LHCN-M2 (cell line): ENCODE measurements around the gene MCUB. TPM values are rescaled to one million over a fixed set of nuclear protein-coding genes. Genes with fewer than 3 reads are reported as not detected.
"Not testable (repeated sequence)": the region's sequence is repeated elsewhere in the genome, so short reads cannot be mapped to it uniquely, and the experiment has no call there.

Experiments
- DNase-seq: peaks from one replicate; pipeline ENCODE4 v3.0.0-alpha.2; 2012; ENCODE audit warnings: low read depth
- polyA plus RNA-seq: library from polyadenylated mRNA; unstranded; fragments of >200 nt; gene quantifications from one replicate; pipeline ENCODE4 v1.2.1, GENCODE V29; 2012; ENCODE audit warnings: missing spikeins
- total RNA-seq: library from RNA; depleted of rRNA; stranded (reverse); fragments of >200 nt; gene quantifications from 2 replicates; pipeline ENCODE4 v1.2.3, GENCODE V29; 2014; rRNA removed

Gene MCUB, protein sequence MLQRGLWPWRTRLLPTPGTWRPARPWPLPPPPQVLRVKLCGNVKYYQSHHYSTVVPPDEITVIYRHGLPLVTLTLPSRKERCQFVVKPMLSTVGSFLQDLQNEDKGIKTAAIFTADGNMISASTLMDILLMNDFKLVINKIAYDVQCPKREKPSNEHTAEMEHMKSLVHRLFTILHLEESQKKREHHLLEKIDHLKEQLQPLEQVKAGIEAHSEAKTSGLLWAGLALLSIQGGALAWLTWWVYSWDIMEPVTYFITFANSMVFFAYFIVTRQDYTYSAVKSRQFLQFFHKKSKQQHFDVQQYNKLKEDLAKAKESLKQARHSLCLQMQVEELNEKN
- total RNA-seq = 96.6 and 104 TPM in 2 replicates
- 23.1 TPM for polyA plus RNA-seq

DNA sequence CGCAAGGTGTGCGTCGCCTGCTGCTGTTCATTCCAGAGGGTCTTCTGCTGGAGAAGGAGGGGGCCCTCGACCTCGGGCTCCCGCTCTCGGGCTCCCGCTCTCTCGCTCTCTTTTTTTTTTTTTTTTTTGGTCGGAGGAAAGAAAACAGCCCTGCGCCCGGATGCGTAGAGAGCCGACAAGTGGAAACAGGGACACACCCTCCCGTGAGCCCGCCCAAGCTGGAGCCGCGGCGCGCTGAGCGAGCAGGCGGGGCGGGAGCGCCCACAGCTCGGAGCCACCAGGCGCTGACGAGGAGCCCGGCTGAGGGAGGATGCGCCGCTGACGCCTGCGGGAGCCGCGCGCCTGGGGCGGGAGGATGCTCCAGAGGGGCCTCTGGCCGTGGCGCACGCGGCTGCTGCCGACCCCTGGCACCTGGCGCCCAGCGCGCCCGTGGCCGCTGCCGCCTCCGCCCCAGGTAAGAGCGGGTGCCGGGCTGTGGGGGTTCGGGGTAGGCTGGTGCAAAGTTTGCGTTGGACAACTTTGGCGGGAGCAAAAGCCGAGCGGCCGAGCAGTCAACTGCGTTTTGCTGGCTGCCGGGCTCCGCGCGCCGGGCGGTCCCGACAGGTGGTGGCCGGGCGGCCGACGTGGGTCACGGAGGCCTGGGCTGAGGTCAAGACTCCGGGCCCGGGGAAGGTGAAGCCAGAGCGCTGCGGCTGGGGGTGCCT is at the start of gene MCUB:
TSS of gene MCUB (plus strand) at position 264 of the 704 bp plus-strand sequence. CDS start at position 356, 92 bp downstream.
- peak; percentile 86 for DNase-seq

DNA sequence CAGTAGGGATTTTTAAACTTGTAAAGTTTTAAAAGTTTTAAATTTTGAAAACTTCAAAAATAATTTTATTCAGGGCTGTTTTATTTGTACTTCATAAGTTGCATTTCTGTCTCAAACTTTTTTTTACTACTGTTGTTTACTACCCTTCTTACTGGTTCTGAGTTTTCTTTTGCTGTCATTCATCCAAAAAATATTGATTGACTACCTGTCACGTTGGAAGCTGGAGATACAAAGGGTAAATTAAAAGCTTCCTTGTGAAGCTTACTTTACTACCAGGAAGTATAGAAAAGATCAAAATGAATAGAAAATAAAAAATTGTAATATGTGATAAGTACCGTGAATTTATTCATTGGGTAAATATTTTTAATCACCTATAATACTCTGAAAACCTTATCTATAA is 49.4 kb upstream of the MCUB start:
- DNase-seq = no peak

DNA sequence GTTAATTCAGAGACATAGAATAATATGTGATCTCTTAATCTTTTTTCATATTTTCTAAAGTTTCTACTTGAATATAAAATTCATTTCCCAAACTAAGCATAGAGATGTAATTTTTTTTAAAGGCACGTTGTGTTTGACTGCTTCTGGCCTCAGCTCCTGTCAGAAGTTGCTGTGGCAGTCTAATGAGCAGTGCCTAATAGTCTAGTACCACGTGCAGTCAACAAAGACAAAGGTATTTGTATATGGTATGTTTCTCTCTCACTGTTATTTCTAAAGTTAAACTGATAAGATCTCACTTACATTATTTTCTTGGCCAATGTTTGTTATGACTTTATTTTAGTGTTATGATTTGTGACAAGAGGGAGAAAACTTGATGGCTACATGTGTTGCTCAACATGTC is 48.6 kb upstream of the MCUB start:
- DNase-seq = no peak

DNA sequence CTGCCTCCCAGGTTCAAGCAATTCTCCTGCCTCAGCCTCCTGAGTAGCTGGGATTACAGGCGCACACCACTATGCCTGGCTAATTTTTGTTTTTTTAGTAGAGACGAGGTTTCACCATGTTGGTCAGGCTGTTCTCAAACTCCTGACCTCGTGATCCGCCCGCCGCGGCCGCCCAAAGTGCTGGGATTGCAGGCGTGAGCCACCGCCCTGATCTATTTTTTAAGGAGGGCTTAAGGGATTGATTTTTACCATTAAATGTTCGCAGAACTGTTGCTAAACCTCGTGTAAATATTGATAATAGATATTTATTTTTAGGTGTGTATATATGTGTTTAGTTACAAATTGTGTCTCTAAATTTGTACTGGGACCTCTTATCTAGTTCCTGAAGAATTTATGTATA is 46.7 kb upstream of the MCUB start:
- not testable (repeated sequence) for DNase-seq

DNA sequence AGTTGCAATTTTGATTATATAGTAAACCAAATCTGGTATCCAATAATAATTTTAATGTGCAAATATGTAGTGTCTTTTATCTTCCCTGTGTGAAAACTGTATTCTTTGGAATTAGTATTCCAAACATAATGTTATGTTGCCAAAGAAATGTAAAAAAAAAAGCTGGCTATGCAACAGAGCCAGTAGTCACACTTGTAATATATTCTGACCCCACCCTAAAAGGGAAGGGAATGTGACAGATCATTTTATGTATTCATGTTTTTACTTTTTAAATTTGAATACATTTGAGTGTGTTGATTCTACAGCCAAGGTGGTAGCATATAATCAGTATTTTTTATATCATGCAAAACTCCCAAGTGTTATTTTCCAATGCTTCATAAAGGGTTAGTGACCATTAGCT is 27.9 kb upstream of the MCUB start:
- DNase-seq = no peak

DNA sequence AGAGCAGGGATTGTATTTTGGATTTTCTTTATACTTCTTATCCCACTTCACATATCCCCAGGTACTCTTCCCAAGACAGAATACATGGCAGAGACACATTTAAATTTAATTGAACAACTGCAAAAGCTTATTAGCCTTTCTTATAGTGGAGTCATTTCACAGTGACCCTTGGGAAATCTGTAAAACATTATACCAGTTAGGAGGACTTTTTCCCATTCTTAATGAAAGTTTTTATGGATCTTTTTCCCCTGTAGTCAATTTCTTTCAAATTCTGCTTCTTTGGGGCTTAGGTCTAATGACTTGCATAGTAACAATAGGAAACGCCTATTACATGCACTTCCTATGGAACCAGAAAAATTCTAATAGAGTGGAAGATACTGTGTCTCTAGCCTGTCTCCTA is 14.6 kb upstream of the MCUB start:
- DNase-seq = no peak

DNA sequence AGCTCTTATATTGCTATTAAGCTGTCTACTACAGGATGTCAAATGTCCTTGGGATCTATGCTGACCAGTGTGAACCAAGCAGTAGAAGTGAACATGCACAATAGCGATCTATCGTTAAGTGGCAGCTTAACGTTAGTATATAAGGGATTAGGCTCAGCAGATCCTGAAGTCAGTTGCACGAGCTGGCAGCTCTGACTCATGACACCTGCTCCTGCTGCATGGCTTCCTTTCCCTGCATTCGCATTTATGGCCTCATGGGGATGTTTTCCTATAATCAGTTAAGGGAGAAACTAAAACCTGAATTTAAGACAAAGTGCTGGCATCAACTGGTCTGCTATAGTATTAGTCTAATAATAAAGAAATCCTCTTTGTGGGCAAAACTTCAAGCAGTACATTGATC is 12.7 kb upstream of the MCUB start:
- DNase-seq = peak; percentile 40

DNA sequence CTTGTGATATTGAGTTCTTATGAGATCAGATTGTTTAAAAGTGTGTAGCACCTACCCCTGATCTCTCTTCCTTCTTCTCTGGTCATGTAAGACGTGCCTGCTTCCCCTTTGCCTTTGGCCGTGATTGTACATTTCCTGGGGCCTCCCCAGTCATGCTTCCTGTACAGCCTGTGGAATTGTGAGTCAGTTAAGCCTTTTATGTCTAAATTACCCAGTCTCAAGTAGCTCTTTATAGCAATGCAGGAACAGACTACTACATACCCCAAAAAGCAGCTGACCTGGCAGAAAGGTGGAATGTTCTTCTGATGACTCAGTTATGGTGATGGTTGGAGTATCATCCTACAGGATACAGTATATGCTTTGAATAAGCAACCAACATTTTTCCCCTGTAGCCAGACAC is 11.4 kb upstream of the MCUB start:
- peak; percentile 62 for DNase-seq

DNA sequence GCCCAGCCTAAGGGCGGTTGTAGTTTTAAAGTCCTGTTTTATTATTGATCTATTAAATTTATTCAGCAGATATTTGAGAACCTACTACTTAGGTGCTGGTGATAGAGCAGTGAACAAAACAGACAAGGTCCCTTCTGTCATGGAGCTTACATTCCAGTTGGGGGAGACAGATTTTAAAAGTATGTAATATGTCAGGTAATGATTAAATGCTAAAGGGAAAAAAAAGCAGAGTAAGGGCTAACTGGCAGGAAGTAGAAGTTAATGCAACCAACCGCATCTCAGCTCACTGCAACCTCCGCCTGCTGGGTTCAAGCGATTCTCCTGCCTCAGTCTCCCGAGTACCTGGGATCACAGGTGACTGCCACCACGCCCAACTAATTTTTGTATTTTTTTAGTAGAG is 7.8 kb upstream of the MCUB start:
- no peak for DNase-seq

DNA sequence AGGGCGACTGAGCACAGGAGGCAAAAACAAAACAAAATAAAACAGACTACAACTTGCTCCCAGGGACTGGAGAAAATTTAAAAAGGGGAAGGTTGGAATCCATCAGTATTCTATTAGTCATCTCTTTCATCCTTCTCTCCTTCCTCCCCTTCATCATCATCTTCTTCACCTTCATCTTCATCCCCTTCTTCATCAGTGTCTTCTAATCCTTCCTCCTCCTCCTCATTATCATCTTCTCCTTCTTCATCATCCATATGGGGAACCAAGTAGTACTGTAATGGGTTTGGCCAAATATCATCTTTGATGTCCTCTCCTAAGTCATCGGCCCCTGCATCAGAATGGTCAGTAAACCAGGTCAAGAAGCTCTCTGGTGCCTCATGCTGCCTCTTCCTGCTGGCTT is 6.9 kb upstream of the MCUB start:
- no peak for DNase-seq

DNA sequence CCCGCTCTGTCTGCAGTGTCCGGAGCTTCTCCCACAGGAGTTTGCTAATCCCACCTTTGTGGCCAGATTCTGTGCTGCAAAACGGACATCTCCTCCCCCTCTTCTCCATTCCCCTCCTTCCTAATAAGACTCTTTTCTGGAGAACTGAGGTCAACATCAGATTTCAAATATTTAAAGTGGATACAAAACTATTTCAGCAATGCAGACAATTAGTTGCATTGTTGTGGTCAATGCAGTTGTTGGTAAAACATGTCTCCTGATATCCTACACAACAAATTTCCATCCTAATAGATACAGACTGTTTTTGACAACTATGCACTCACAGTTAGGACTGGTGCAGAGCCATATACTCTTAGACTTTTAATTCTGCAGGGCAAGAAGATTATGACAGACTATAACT is 5.1 kb upstream of the MCUB start:
- no peak for DNase-seq

DNA sequence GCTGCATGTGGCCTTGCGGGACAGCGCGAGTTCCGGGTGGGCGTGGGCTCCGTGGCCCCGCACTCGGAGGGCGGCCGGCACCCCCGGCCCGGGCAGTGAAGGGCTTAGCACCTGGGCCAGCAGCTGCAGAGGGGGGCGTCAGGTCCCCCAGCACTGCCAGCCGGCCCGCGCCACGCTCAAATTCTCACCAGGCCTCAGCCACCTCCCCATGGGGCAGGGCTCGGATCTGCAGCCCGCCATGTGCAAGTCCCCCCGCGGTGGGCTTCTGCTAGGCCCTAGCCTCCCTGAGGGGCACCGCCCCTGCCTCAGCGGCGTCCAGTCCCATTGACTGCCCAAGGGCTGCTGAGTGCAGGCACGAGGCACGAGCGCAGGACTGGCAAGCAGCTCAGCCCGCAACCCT is 2.6 kb upstream of the MCUB start:
- DNase-seq = no peak

DNA sequence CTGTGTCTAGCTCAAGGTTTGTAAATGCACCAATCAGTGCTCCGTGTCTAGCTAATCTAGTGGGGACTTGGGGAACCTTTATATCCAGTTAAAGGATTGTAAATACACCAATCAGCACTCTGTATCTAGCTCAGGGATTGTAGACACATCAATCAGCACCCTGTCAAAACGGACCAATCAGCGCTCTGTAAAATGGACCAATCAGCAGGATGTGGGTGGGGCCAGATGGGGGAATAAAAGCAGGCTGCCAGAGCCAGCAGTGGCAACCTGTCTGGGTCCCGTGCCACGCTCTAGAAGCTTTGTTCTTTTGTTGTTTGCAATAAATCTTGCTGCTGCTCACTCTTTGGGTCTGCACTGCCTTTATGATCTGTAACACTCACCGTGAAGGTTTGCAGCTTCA is 2.0 kb upstream of the MCUB start:
- not testable (repeated sequence) for DNase-seq

DNA sequence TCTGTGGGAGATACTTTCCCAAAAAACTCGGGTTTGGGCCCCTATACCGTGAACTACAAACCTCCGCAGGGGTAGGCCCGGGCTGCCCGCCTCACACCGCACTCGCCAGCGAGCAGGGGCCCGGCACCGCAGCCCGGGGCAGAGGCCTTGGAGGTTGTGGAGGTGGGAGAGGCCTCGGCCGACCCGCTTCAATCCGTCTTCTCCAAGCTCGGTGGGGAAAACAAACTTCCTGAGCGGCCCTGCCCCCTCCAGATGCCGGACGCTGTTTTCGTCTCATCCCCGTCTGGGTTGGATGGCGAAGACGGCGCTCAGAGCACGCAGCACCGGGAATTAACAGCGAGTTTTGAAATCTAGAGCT is 442 bp upstream of the MCUB start:
- DNase-seq = no peak

DNA sequence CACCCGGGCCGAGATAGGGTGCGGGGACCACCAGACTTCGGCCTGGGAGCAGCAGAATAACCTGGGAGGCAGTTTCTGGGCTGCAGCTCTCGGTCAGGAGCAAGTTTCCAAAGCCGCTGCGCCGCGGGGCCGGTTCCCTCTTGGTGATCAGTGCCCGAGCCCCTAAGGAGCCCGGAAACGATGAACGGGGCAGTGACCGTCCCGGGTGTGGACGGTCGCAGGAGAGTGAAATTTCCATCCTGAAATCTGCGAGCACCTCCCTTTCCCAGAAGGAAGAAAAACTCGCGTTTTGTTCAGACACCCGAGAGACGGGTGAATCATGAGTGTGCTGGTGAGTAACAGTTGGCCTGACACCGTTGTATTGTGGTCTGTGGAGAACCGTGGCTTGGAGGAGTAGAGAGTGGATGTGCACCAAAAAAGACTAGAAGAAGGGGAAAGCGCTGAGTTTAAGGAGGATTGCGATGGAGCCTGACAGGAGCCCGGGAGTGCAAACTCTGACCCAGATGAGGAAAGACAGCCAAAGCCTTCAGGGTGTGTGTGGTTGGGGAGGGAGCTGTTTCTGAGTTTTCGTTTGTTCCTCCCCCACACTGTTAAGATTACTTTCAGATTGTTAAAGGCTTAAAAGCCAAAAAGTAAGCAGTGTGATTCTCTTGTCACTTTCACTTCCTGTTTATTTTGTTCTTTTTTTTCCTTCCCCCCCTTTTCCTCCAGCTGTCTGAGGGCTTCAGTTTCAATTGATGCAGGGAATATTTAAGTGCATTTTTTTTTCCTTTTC is 828 bp downstream of the MCUB start:
- peak; percentile 87 for DNase-seq

DNA sequence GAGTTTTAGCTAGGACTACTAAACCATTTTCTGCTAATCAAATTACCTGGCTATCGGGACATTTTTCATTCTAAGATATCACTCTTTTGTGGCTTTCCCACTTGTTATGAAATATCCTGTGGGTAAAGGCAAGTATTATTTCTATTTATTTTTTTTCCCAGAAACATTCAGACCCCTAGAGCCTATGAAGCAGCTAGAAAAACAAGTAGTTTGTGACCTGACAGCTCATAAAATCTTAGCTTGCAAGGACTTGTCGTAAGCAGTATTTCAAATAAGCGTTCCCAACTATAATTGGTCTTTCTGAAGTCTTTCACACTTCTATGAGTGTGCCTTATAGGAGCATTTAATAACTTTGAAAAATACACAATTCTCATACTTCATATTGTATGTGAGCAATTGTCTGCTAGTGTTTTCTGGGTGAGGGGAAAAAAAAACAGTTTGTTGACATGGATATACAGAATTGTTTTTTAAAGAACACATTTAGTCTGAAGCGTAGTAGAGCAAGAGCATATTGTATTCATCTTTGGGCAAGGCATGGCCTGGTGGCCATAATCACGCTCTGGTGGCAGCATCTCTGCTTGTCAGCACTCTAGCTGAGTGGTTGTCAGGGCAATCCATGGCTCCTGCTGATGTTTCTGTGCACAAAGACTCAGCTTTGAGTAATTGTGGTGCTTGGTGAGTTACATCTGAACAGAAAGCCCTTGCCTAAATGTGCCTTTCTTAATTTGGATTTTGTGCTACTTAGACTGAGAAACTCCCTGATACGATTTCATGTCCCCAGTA is 2.6 kb downstream of the MCUB start:
- no peak for DNase-seq

DNA sequence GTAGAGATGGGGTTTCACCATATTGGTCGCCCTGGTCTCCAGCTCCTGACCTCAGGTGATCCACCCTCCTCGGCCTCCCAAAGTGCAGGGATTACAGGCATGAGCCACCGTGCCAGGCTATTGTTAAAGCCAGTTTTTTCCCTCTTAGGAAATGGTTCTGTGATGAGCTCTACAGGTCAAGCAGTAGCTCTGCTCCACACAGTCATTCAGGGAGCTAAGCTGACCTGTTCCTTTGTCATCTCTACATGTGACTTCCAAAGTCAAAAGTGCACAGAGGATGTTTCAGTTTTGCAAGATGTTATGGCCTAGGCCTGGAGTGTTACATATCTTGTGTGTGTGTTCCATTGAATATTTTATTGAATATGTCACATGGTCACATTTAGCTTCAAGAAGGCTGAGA is 11.4 kb downstream of the MCUB start:
- DNase-seq = no peak

DNA sequence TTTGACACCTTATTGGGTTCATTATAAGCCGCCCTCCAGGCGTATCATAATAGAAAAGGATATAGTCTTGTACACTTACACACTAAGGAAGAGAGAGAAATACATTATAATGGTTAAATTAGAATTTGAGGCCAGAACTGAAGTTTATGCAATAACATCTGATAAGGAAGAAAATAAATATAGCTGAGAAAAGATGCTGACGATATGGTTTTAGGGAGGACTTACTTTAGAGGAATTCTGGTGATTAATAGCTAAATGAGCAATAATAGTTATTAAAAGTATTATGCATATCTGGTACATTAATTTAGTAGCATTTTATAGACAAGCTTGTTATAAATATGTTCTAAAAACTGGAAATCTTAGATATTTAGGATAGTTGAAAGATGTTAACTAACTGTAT is 12.1 kb downstream of the MCUB start:
- DNase-seq = no peak

DNA sequence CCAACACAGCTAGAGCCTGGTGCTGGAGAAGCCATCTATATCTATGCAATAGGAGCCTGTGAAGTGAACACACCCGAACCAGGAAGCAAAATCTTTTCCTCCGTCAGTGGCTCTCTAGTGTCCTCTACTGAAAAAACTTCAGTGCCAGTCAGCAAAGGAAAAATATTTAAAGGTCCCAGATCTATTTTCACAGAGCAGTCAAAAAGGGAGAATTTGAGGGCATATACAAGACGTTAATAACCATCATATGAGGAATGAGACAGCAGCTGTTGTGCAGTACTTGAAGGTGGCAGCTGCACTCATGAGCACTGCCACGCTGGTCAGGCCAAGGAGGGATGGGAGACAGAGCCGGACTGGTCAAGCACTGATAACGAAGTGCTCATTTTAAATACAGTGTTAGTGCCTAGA is 14.4 kb downstream of the MCUB start:
- peak; percentile 52 for DNase-seq

DNA sequence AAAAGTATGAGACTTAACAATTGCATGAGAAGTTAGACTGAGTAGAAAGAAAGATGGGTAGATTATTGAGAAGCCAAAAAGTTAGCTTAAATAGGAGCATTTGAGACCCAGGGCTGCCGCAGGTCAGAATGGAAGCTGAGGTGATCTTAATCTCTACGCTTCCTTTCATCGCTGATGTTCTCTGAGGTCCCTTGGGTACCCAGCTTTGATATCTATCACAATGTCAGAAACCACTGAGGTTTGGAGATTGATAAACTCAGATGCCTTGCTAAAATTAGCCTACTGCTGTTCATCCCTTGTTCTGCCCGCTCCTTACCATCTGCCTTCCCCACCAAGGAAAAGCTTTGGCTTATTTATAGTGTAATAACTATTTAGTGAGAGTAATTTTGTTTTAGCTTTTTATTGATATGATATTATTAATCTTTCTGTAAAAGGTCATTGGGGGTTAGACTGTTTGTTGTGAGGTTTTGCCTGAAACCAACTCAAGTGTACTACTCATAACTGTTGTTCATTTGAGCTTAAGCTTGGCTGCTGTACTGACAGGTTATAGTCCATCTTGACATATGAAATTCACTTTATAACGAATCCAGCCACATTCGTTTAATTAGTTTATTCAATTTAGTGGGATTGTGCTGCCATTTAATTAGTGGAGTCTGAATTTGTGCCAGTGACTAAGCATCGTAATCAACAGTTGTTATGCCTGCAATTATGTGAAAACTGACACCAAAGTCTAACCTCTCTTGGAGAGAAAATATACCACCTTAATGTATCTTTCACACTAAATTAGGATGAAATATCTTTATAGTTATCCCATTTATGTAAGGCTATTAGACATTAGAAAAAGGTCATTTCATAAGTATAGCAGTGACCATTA is 15.1 kb downstream of the MCUB start:
- DNase-seq = no peak

DNA sequence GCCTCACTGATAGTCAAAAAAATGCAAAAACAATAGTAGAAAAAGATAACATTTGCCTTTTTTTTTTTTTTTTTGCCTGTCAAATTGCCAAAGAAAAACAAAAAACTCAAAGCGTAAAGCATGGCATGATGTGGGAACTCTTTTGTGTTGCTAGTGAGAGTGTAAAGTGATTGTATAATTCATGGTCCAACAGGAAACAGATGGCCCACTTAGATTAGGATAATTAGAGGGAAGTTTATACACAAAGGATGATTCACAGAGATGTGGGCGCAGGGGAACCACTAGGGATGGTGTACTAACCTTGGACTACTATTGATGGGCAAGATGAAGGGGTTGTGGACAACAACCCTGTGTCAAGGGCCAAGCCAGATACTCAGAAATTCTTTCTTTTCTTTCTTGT is 16.4 kb downstream of the MCUB start:
- no peak for DNase-seq
